ENCODE data around the gene GDPD5. TPM values are rescaled to one million over a fixed set of nuclear protein-coding genes. Genes with fewer than 3 reads are reported as not detected.

The GDPD5 gene
- total and polyA plus RNA-seq, 9 of the 15 experiments (the other 6 are each of a cell fraction or from before 2014, with no cell fraction given), result 0.32 to 27.3 (median 8.0) TPM

DNA sequence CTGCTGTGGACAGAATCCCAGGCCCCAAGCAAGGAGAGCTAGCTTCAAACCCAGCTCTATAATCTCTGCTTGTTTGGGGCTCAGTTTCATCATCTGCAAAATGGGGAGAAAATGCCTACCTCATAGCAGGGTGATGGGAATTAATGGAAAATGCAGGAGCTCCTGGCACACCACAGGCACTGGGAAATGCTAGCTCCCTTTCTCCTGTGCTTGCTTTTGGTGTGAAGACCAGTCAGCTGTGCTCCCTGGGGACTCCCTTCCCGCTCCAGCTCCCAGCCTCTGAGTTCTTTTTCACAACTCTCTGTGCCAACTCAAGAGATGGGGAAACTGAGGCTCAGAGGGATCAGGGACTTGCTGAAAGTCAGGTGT is 28.1 kb upstream of the GDPD5 start (continued):
- TF ChIP-seq, protein P1, sequence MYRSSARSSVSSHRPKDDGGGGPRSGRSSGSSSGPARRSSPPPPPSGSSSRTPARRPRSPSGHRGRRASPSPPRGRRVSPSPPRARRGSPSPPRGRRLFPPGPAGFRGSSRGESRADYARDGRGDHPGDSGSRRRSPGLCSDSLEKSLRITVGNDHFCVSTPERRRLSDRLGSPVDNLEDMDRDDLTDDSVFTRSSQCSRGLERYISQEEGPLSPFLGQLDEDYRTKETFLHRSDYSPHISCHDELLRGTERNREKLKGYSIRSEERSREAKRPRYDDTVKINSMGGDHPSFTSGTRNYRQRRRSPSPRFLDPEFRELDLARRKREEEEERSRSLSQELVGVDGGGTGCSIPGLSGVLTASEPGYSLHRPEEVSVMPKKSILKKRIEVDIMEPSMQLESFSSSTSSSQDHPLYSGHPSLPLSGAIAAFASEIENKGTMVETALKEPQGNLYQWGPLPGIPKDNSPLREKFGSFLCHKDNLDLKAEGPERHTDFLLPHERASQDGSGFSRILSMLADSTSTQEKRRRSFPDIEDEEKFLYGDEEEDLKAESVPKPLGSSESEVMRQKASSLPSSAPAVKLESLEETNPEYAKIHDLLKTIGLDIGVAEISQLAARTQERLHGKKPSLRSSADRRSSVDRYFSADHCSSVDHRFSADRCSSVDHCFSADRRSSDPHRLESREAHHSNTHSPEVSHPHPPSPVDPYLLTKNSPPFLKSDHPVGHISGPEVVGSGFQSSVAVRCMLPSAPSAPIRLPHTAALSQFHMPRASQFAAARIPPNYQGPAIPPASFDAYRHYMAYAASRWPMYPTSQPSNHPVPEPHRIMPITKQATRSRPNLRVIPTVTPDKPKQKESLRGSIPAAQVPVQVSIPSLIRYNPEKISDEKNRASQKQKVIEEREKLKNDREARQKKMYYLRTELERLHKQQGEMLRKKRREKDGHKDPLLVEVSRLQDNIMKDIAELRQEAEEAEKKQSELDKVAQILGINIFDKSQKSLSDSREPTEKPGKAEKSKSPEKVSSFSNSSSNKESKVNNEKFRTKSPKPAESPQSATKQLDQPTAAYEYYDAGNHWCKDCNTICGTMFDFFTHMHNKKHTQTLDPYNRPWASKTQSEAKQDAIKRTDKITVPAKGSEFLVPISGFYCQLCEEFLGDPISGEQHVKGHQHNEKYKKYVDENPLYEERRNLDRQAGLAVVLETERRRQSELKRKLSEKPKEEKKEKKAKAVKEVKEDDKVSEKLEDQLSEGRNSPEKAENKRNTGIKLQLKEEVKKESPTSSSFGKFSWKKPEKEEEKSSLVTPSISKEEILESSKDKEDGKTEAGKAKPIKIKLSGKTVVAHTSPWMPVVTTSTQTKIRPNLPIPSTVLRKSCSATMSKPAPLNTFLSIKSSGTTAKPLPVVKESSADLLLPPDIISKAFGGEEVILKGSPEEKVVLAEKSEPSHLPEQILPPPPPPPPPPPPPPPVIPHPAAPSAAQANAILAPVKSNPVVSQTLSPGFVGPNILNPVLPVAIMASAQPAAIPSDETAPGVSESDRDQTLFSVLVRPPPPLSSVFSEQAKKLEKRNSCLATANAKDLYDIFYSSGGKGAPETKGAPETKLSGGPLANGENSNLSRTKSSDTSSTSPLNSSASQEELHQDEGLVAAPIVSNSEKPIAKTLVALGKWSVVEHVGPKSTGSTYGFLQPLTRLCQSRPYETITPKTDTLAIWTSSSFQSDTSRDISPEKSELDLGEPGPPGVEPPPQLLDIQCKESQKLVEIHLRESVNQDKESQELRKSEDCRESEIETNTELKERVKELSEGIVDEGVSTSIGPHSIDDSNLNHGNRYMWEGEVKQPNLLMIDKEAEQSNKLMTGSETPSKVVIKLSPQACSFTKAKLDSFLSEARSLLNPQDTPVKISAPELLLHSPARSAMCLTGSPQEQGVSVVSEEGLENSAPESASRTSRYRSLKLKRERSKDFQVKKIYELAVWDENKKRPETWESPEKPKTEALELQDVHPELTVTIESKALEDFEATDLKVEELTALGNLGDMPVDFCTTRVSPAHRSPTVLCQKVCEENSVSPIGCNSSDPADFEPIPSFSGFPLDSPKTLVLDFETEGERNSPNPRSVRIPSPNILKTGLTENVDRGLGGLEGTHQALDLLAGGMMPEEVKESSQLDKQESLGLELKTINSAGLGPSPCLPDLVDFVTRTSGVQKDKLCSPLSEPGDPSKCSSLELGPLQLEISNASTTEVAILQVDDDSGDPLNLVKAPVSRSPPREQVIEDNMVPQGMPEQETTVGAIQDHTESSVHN (IDR thresholded peaks at IDR 0.05; ENCODE audit: borderline replicate concordance in 1 of 2, low read depth in 1 of 2), result no peak
- 0 out of 3 replicates have a peak, but pooled peaks of 1 of the 2 experiments have one; percentile 49 for TF ChIP-seq CBX3 (IDR thresholded peaks at IDR 0.05; ENCODE audit: borderline replicate concordance in 1 of 2, low read length in 2 of 2)
- peak; percentile 59; the same call in 1 of the 2 replicates for TF ChIP-seq HDAC2 (IDR thresholded peaks at IDR 0.05)
- TF ChIP-seq LCOR (CRISPR knock-in tag; IDR thresholded peaks at IDR 0.05), result 0 out of 2 replicates have a peak, but pooled peaks have one; percentile 52
- TF ChIP-seq BACH1 (tag; IDR thresholded peaks at IDR 0.05), result no peak
- no peak for TF ChIP-seq PRMT5 (CRISPR knock-in tag; IDR thresholded peaks at IDR 0.05)
